Adrenal gland (tissue), 12 donors: Measurements from ENCODE around the gene KLHL15. TPM values are rescaled to one million over a fixed set of nuclear protein-coding genes. Genes with fewer than 3 reads are reported as not detected.

ENCODE experiments used
- DNase-seq, 7 donors: peaks; one replicate each; pipeline ENCODE4 v3.0.0-alpha.2; 2019 to 2020
- H3K27ac ChIP-seq, 5 donors: fragments of 200-600 bp; sonication (generic) in 4 of 5; 1 replicate in 3 of 5; 2 replicates in 2 of 5; pipeline versions ENCODE4 v1.5.1 to v1.8.0; 2016 to 2020; ENCODE audit warnings: mild to moderate bottlenecking in 1 of 5
- H3K27me3 ChIP-seq: fragments of 200-600 bp; 2 replicates; pipeline ENCODE4 v1.8.0; 2021
- H3K36me3 ChIP-seq, 2 donors: fragments of 200-600 bp; replicated peaks in 1 of 2; 1 replicate in 1 of 2; 2 replicates in 1 of 2; pipeline versions ENCODE4 v1.5.1 to v1.8.0; 2018 to 2022
- H3K4me1 ChIP-seq, 2 donors: fragments of 200-600 bp; replicated peaks in 1 of 2; 1 replicate in 1 of 2; 2 replicates in 1 of 2; pipeline versions ENCODE4 v1.5.1 to v1.8.0; 2018 to 2021
- H3K4me3 ChIP-seq, 4 donors: fragments of 200-600 bp; sonication (generic) in 3 of 4; one replicate each; pipeline ENCODE4 v1.5.1; 2016 to 2018
- H3K9me3 ChIP-seq, 3 donors: fragments of 200-600 bp; sonication (generic) in 1 of 3; replicated peaks in 1 of 3; 1 replicate in 2 of 3; 2 replicates in 1 of 3; pipeline versions ENCODE4 v1.5.1 to v1.8.0; 2016 to 2021
- CTCF ChIP-seq, 6 experiments: fragments of 450-650 bp in 4 of 6; fragments of 200-600 bp in 2 of 6; sonication (generic) in 1 of 6; IDR thresholded peaks; 1 replicate in 5 of 6; 2 replicates in 1 of 6; pipeline versions ENCODE4 v1.5.1 to v1.8.0; 2016 to 2021; ENCODE audit warnings: antibody characterized with exemption in 6 of 6, mild to moderate bottlenecking in 2 of 6, moderate library complexity in 1 of 6
- POLR2A ChIP-seq, 2 donors: fragments of 450-650 bp; IDR thresholded peaks; one replicate each; pipeline ENCODE4 v1.6.1; 2017; ENCODE audit warnings: antibody characterized with exemption in 2 of 2, mild to moderate bottlenecking in 2 of 2, moderate library complexity in 1 of 2
- WGBS, 4 donors: extraction: QIAGEN DNeasy Blood & Tissue Kit in 2 of 4; methylation state at CpG; one replicate each; pipeline versions ENCODE4 v1.1.5 to v1.1.7; 2013 to 2017; 5-methylcytosine and 5-hydroxymethylcytosine counted together
- intact Hi-C, 2 donors: fragments of 100-400 bp; cut with DNase I; formaldehyde crosslinking; loops; one replicate each; pipeline versions ENCODE4 v1.14.1 to v1.15.0; 2022 to 2023
- polyA plus RNA-seq, 3 donors: library from polyadenylated mRNA; stranded (reverse); fragments of 200-250 nt in 2 of 3; fragments of 350-450 nt in 1 of 3; fragmentation: Illumina TruSeq in 1 of 3; extraction: RNeasy Lipid Tissue Mini Kit (QIAGEN cat#74804) in 1 of 3; gene quantifications; one replicate each; pipeline ENCODE4 v1.2.3, GENCODE V29; 2013 to 2014
- total RNA-seq, 9 donors: library from RNA; depleted of rRNA in 4 of 9; stranded (reverse); fragments of >200 nt in 4 of 9; fragments of 120-200 nt in 1 of 9; fragmentation: NEBNext Ultra II Directional in 1 of 9; extraction: Animal tissue kit (Norgen Biotek cat#: 25700) in 1 of 9; gene quantifications; one replicate each; pipeline versions ENCODE4 v1.1.0 to v1.2.4, GENCODE V29; 2013 to 2023
- donor health status: healthy with polysubstance abuse.
- donor health status: Bipolar disorder and iron deficiency.
- donor health status: DM: yes; HTN: yes; CAD: no.
- donor health status: DM: no; HTN: no; CAD: no.
- donor health status: DM: no; HTN: no; CAD: no.
- donor health status: DM: yes; HTN: yes; CAD: no.

Gene KLHL15
- total and polyA plus RNA-seq, 12 donors: 1.5 to 75.3 (median 17.2) TPM

GRCh38 chrX:23993012-23993633 lies 33.9 kb downstream of the KLHL15 start:
- 62 to 69% (median 66%) methylated on average over 3 of the region's 3 CpGs for WGBS, 4 donors
- H3K27ac ChIP-seq: no peak overlapping the region
- TF ChIP-seq CTCF (IDR thresholded peaks at IDR 0.05) (no peak), POLR2A (IDR thresholded peaks at IDR 0.05) (no peak)
- DNase-seq: no peak
- H3K4me3 ChIP-seq: no peak overlapping the region
- intact Hi-C loops: no loop called here
- no peaks in the 10 kb centered on the region for H3K4me1 ChIP-seq
- H3K9me3 ChIP-seq: no peaks in the 10 kb centered on the region
- peaks cover 0 to 4% of the 10 kb centered on the region in 2 donors for H3K36me3 ChIP-seq
- no peaks in the 10 kb centered on the region for H3K27me3 ChIP-seq

- no peaks in the 10 kb centered on the region for H3K9me3 ChIP-seq
- H3K27me3 ChIP-seq: no peaks in the 10 kb centered on the region
- intact Hi-C loops: no loop called here
- H3K4me3 ChIP-seq: no peak overlapping the region
- 55 to 71% (median 60%) methylated on average over 3 of the region's 3 CpGs for WGBS, 4 donors
- no peaks in the 10 kb centered on the region for H3K4me1 ChIP-seq
- H3K27ac ChIP-seq: no peak overlapping the region
- H3K36me3 ChIP-seq: peaks cover 0 to 4% of the 10 kb centered on the region in 2 donors
- DNase-seq: no peak
- TF ChIP-seq CTCF (IDR thresholded peaks at IDR 0.05) (no peak), POLR2A (IDR thresholded peaks at IDR 0.05) (no peak)
Measured at GRCh38 chrX:23992431-23992830, 34.6 kb downstream of the KLHL15 start.

GRCh38 chrX:23990455-23990854 lies 36.5 kb downstream of the KLHL15 start:
- intact Hi-C loops: no loop called here
- Histone ChIP-seq H3K4me3 (no peak overlapping the region), H3K4me1 (no peaks in the 10 kb centered on the region), H3K36me3 (peaks cover 0 to 4% of the 10 kb centered on the region in 2 donors), H3K27ac (no peak overlapping the region), H3K9me3 (no peaks in the 10 kb centered on the region), H3K27me3 (no peaks in the 10 kb centered on the region)
- 86 to 96% (median 94%) methylated on average over 2 of the region's 2 CpGs for WGBS, 4 donors
- no peak for DNase-seq
- TF ChIP-seq CTCF (IDR thresholded peaks at IDR 0.05) (no peak), POLR2A (IDR thresholded peaks at IDR 0.05) (no peak)

GRCh38 chrX:23989689-23990088 lies 37.3 kb downstream of the KLHL15 start:
- no peaks in the 10 kb centered on the region for H3K9me3 ChIP-seq
- TF ChIP-seq POLR2A (IDR thresholded peaks at IDR 0.05) (no peak), CTCF (IDR thresholded peaks at IDR 0.05) (no peak)
- no peak overlapping the region for H3K4me3 ChIP-seq
- WGBS, 4 donors: 87 to 100% (median 96%) methylated on average over 3 of the region's 3 CpGs
- intact Hi-C loops: no loop called here
- DNase-seq: no peak
- H3K4me1 ChIP-seq: no peaks in the 10 kb centered on the region
- H3K36me3 ChIP-seq: peaks cover 0 to 4% of the 10 kb centered on the region in 2 donors
- no peaks in the 10 kb centered on the region for H3K27me3 ChIP-seq
- no peak overlapping the region for H3K27ac ChIP-seq
